GM19395 (cell line): ENCODE measurements around the gene KRT73.

Experiments
- ATAC-seq: cut with Tn5 transposase; IDR thresholded peaks from one replicate; pipeline ENCODE4 v1.9.1; 2021; ENCODE audit warnings: mild to moderate bottlenecking, moderate library complexity; ENCODE audit not compliant: unreplicated experiment

Gene KRT73

DNA sequence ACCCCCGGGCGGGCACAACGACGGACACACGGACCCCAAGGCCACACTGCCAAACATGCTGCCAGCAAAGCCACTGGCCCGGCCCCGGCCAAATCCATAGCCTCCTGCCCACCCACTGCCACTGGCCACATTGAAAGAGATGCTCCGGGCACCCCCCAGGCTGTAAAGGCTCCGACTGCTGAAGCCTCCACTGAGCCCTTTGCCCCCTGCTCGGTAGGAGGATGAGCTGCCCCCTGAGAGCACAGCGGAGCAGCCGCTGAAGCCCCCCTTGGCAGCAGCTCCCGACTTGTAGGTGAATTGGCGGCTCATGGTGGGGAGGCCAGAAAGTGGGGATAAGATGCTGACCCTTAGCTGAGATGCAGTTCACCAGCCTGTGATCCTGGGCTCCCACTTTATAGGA lies at the start of gene KRT73:
Gene KRT73, minus strand, starts transcription at position 344 of the 400 bp plus-strand sequence. Its CDS starts 35 bp downstream, at position 309.
- ATAC-seq, result no peak

GRCh38 chr12:52667931-52668330 lies 49.6 kb upstream of the KRT73 start:
- ATAC-seq, result no peak

DNA sequence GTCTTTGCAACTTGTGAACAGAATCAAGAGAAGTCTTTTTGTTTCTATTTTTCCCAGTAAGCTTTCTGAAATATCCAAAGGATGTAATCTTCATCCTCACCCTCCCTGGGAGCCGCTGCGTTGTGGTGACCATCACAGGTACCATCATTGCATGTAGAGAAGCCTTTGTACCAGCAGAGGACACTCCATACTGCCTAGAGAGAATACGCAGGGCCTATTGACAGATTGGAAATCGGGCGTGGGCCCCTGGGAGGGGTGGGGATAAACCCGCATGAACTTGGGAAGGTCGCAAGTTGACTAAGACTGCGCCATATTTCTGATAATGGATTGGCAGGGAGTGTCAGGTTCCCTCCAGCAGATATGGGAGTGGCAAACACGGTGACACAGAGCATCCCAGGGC lies 49.1 kb upstream of the KRT73 start:
- ATAC-seq, result no peak

GRCh38 chr12:52666471-52666870 lies 48.1 kb upstream of the KRT73 start:
- no peak for ATAC-seq

GRCh38 chr12:52663420-52663819 lies 45.1 kb upstream of the KRT73 start:
- no peak for ATAC-seq

- ATAC-seq, result no peak
Observed at GRCh38 chr12:52662918-52663229, 44.5 kb upstream of the KRT73 start.

GRCh38 chr12:52662093-52662917 lies 43.9 kb upstream of the KRT73 start:
- no peak for ATAC-seq

DNA sequence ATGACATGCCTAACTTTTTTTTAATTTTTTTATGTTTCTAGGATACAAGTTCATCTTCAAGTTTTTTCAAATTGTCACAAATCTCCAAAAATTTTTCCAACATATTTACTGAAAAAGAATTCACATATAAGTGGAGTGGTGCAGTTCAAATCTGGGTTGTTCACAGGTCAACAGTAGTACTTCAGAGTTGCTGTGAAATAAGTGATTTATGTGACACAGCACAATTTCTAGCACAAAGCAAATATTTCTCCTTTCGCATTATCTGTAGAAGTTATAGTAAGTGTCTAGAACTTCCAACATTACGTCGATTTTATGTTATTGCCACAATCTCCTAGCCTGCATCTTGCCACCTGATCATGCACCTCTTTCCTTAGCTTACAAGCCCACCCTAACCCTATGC lies 43.3 kb upstream of the KRT73 start:
- ATAC-seq, result no peak

DNA sequence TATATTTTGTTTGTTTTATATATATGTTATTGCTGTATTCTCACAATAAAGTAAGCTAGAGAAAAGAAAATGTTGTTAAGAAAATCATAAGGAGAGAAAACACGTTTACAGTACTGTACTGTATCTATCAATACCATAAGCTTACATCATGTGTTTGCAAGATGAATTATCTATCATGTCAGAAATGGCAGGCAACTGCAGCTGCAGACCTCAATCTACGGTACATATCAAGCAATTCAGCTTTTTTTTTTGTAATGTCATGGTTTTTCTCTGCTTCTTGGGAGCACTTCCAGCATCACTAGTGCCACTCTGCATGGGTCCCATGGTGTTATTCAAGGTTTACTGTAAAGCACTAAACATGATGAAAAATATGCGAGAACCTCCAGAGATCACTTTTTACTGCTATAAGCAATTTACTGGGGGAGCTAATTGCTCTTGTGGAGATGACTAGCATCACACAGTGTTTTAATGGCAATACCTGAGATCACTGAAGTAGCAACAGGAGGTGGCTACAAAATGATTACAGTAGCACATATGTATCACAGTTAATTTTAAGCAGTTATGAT lies 42.7 kb upstream of the KRT73 start:
- ATAC-seq, result no peak

GRCh38 chr12:52659951-52660350 lies 41.6 kb upstream of the KRT73 start:
- no peak for ATAC-seq

DNA sequence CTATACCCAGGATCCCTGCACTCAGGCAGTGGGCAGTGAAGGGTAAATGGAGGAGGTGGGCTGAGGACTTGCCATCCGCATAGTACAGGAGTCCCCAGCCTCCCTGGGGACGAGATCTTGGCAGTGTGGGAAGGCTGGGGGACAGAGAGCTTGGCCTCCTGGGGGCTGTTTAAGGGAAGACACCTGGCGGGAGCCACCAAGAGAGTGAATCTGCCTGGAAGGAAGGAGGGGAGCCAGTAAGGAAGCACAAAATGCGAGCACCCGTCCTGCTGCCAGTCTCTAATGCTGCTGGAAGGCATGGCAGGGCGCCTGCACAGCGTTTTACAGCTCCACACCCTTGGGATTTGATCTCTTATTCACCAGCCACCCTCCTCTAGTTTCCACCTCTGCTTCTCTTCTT lies 41.0 kb upstream of the KRT73 start:
- ATAC-seq, result no peak

DNA sequence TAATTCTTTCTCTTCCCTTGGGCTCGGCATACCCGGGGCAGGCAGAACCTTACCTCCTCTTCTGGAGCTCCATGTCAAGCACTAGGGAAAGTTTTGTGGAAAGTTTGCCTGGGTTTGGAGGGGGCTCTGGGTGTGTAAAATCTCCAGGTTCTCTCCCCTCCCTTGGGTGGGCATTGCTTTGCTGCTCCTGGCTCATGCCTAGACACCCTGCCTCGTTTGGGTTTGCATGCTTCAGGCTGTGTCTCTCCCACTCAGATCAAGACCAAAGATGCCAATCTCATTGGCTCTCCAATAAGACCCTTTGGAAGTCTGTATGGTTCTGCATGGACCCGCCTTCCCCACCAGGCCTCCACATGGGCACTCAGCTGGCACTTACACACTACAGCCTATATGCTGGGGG lies 39.8 kb upstream of the KRT73 start:
- ATAC-seq, result no peak

GRCh38 chr12:52657250-52657902 lies 39.0 kb upstream of the KRT73 start:
- no peak for ATAC-seq

GRCh38 chr12:52656616-52657015 lies 38.3 kb upstream of the KRT73 start:
- ATAC-seq, result no peak

GRCh38 chr12:52655720-52656124 lies 37.4 kb upstream of the KRT73 start:
- ATAC-seq, result no peak

DNA sequence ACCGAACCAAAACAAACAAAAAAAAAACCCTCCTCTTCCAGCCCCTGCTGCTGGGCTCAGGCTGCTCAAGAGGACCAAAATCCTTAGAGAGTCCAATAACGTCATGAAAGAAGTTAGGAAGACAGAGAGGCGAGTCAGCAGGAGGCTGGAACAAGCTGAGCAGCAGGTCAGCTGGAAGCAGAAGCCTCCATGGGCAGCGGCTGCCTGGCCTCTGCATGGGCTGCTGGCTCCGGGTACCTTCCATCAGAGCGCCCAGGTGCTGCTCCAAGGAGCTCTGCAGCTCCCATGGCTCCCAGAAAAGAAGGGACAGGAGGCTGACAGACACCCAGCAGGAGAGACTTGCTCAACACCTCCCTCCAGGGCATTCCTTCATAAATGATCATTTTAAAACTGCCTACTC lies 36.9 kb upstream of the KRT73 start:
- no peak for ATAC-seq

DNA sequence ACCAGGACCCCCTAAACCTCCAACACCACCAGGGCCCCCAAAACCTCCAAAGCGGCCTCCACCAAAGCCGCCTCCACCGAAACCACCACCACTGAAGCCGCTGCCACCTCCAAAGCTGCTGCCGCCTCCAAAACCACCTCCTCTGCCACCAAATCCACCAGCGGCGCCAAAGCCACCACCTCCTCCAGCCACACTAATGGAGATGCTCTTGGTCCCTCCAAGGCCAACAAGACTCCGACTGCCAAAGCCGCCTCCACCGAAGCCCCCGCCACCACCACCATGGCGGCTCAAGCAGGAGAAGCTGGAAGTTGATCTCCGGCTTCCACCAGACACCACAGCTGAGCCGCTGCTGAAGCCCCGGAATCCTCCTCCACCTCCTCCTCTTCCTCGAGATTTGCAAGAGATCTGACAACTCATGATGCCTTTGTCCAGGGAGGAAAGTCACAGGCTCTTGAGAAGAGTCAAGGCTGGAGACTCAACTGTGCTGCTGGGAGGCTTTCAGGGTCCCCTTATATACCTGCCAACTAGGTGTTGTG lies 33.4 kb upstream of the KRT73 start, which contains the start of gene KRT2:
Gene KRT2, minus strand, starts transcription at position 486 of the 536 bp plus-strand sequence. Its CDS starts 69 bp downstream, at position 417.
- ATAC-seq, result no peak

DNA sequence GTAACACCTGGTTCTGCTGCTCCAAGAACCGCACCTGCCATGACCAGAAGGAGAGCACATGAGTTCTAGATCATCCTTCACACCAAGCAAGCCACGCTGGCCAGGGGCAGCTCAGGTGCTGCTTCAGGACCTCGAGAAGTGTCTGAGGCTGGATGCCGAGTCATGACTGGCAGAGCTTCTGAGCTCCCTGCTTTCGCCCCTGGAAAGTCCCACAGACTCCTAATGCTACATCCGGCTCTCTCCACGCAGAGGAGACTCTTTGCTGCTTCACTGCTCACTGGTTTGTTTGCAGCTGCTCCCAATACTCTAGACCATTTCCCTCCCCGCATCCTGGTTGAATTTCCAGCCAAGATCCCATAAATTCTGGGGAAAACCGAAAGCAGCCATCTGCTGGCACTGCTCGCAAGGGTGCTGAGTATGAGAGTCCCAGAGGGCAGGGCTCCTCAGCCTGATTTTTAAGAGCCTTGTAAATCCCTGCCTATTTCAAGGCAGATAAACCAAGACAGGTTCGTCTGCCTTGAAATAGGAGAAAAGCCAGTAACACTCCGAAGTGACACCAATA lies 32.2 kb upstream of the KRT73 start:
- ATAC-seq, result no peak

GRCh38 chr12:52649066-52649465 lies 30.7 kb upstream of the KRT73 start:
- ATAC-seq, result no peak

DNA sequence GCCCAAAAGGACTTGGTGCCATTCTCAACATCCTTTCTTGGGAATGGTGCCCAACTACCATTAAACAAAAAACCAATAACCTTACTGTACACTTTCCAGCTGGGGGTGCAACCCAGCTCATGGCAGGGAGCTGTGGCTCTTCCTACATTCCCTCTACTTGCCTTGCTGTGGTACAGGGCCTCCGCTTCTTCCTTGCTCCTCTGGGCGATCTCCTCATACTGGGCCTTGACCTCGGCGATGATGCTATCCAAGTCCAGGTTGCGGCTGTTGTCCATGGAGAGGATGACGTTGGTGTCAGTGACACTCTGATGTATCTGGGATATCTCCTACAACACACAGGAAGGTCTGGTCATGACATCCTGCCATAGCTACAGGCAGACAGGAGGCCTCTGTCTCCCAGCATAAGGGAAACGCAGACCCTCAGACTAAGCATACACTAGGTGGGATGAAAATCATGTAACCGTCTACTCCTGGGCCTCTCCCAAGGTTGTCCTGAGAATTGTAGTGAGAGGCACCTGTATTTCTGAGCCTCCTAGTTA lies 29.7 kb upstream of the KRT73 start:
- no peak for ATAC-seq

GRCh38 chr12:52647601-52648000 lies 29.2 kb upstream of the KRT73 start:
- no peak for ATAC-seq
